Keratinocyte (primary cell): ENCODE data around the gene NKX6-1. TPM values are rescaled to one million over a fixed set of nuclear protein-coding genes. Genes with fewer than 3 reads are reported as not detected.

Experiments used
- DNase-seq: peaks from one replicate; pipeline ENCODE4 v3.0.0-alpha.2; 2011; ENCODE audit warnings: low read depth, missing footprints, low spot score
- FAIRE-seq: peaks from 2 replicates; lab custom pipeline; 2011; peaks lifted over from hg19 to GRCh38; lab: Jason Lieb, UNC
- H2AFZ ChIP-seq: 2 replicates; pipeline ENCODE4 v1.6.0; 2012; ENCODE audit warnings: low read length, control low read depth, inconsistent platforms; ENCODE audit not compliant: control insufficient read depth
- H3K27ac ChIP-seq: 2 replicates; pipeline ENCODE4 v1.5.1; 2011; ENCODE audit warnings: low read length; ENCODE audit not compliant: control insufficient read depth, insufficient read depth
- H3K27me3 ChIP-seq: 3 replicates; pipeline ENCODE4 v1.6.0; 2011; ENCODE audit warnings: low read length; ENCODE audit not compliant: control insufficient read depth, insufficient read depth; ENCODE audit errors: extremely low read depth
- H3K36me3 ChIP-seq, 2 experiments: 2 replicates in 1 of 2; 3 replicates in 1 of 2; pipeline ENCODE4 v1.5.1; 2011; ENCODE audit warnings: low read length in 2 of 2, mild to moderate bottlenecking in 1 of 2; ENCODE audit not compliant: control insufficient read depth in 2 of 2, insufficient read depth in 2 of 2; ENCODE audit errors: extremely low read depth in 1 of 2
- H3K4me1 ChIP-seq: 3 replicates; pipeline ENCODE4 v1.5.1; 2011; ENCODE audit warnings: low read length; ENCODE audit not compliant: control insufficient read depth, insufficient read depth; ENCODE audit errors: extremely low read depth
- H3K4me2 ChIP-seq: 3 replicates; pipeline ENCODE4 v1.6.0; 2011; ENCODE audit warnings: low read depth, low read length; ENCODE audit not compliant: control insufficient read depth, insufficient read depth; ENCODE audit errors: extremely low read depth
- H3K4me3 ChIP-seq, 3 experiments: fragments of 200-600 bp in 1 of 3; sonication (generic) in 1 of 3; 2 replicates in 2 of 3; 3 replicates in 1 of 3; pipeline ENCODE4 v1.5.1; 2011 to 2016; ENCODE audit warnings: low read length in 3 of 3, mild to moderate bottlenecking in 3 of 3, control low read depth in 2 of 3, inconsistent platforms in 1 of 3, low read depth in 1 of 3, mixed read lengths in 1 of 3, mixed run types in 1 of 3, moderate library complexity in 1 of 3; ENCODE audit not compliant: control insufficient read depth in 2 of 3, insufficient read depth in 2 of 3; ENCODE audit errors: extremely low read depth in 1 of 3
- H3K79me2 ChIP-seq: 2 replicates; pipeline ENCODE4 v1.6.0; 2012; ENCODE audit warnings: low read length; ENCODE audit not compliant: control insufficient read depth, insufficient read depth
- H3K9ac ChIP-seq: 3 replicates; pipeline ENCODE4 v1.6.0; 2011; ENCODE audit warnings: low read length; ENCODE audit not compliant: control insufficient read depth, insufficient read depth; ENCODE audit errors: extremely low read depth
- H3K9me1 ChIP-seq: 3 replicates; pipeline ENCODE4 v1.6.0; 2011; ENCODE audit warnings: low read length; ENCODE audit not compliant: control insufficient read depth, insufficient read depth; ENCODE audit errors: extremely low read depth
- H3K9me3 ChIP-seq: 2 replicates; pipeline ENCODE4 v1.5.1; 2012; ENCODE audit warnings: low read depth, low read length; ENCODE audit not compliant: control insufficient read depth
- H4K20me1 ChIP-seq: 3 replicates; pipeline ENCODE4 v1.6.0; 2011; ENCODE audit warnings: low read length; ENCODE audit not compliant: control insufficient read depth, insufficient read depth; ENCODE audit errors: extremely low read depth
- EZH2 ChIP-seq: IDR thresholded peaks from one replicate; pipeline ENCODE4 v1.6.1; 2012; ENCODE audit warnings: inconsistent platforms, mild to moderate bottlenecking, low read length, moderate library complexity
- dilution Hi-C: fragments of 300-500 bp; cut with MboI; formaldehyde crosslinking; loops from one replicate; pipeline ENCODE4 v1.7.0; 2020; ENCODE audit warnings: low sequenced_read_pairs; ENCODE audit not compliant: extremely low pct_ligation_motif_present
- polyA plus RNA-seq, 5 experiments: library from polyadenylated mRNA; depleted of rRNA in 3 of 5; stranded (reverse) in 3 of 5; stranded (forward) in 1 of 5; unstranded in 1 of 5; fragments of >200 nt; gene quantifications; 1 replicate in 1 of 5; 2 replicates in 3 of 5; 3 replicates in 1 of 5; pipeline versions ENCODE4 v1.2.1 to v1.2.3, GENCODE V29; 2011 to 2012; ENCODE audit warnings: missing spikeins in 2 of 5, low read depth in 1 of 5, low replicate concordance in 1 of 5
- TF ChIP-seq, protein P1 (sequence below), 3 experiments: IDR thresholded peaks in 1 of 3; conservative IDR thresholded peaks in 1 of 3; optimal IDR thresholded peaks in 1 of 3; 2 replicates in 2 of 3; 3 replicates in 1 of 3; pipeline versions ENCODE3 to v1.5.1; 2011; ENCODE audit warnings: low read length in 3 of 3, mild to moderate bottlenecking in 3 of 3, moderate library complexity in 2 of 3, control low read depth in 1 of 3, inconsistent platforms in 1 of 3; ENCODE audit not compliant: insufficient read depth in 2 of 3; ENCODE audit errors: extremely low read depth in 1 of 3

NKX6-1 gene
- polyA plus RNA-seq, 1 donor (not counting 4 experiments of a cell fraction or from before 2014, with no cell fraction given) = not detected

DNA sequence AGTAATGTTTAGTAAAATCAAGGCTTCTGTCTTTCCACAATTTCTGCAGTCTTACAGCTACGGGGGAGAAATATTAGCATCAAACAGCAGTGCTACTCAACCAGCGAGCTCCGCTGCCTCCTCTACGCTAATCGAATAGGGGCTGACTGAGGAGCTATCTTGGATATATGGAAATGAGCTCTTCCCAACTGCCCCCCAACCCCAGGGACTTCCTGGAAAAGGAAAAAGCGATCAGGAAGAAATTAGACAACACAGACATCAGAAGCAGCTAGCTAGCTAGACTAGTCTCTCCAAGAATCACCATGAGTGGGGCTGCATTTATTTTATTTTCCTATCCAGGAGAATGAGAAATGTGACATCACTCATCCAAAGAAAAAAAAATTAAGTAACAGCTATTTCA, 7.6 kb downstream of the NKX6-1 start:
- H4K20me1 ChIP-seq = peaks cover 3% of the 10 kb centered on the region
- H3K4me1 ChIP-seq = peaks cover 3% of the 10 kb centered on the region
- no peaks in the 10 kb centered on the region for H3K36me3 ChIP-seq
- H3K4me3 ChIP-seq = no peak overlapping the region
- H2AFZ ChIP-seq = no peak overlapping the region
- DNase-seq (no peak), FAIRE-seq (no peak)
- no peak overlapping the region for H3K27ac ChIP-seq
- H3K9ac ChIP-seq = no peak overlapping the region
- dilution Hi-C loops = no loop called here
- H3K27me3 ChIP-seq = peaks cover 88% of the 10 kb centered on the region
- no peaks in the 10 kb centered on the region for H3K9me1 ChIP-seq
- TF ChIP-seq, protein P1, sequence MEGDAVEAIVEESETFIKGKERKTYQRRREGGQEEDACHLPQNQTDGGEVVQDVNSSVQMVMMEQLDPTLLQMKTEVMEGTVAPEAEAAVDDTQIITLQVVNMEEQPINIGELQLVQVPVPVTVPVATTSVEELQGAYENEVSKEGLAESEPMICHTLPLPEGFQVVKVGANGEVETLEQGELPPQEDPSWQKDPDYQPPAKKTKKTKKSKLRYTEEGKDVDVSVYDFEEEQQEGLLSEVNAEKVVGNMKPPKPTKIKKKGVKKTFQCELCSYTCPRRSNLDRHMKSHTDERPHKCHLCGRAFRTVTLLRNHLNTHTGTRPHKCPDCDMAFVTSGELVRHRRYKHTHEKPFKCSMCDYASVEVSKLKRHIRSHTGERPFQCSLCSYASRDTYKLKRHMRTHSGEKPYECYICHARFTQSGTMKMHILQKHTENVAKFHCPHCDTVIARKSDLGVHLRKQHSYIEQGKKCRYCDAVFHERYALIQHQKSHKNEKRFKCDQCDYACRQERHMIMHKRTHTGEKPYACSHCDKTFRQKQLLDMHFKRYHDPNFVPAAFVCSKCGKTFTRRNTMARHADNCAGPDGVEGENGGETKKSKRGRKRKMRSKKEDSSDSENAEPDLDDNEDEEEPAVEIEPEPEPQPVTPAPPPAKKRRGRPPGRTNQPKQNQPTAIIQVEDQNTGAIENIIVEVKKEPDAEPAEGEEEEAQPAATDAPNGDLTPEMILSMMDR (optimal IDR thresholded peaks at IDR 0.05 in 1 of 3, IDR thresholded peaks at IDR 0.05 in 1 of 3, conservative IDR thresholded peaks at IDR 0.05 in 1 of 3; ENCODE audit: extremely low read depth in 1 of 3, insufficient read depth in 2 of 3, low read length in 3 of 3) = no peak
- peak; percentile 36 for TF ChIP-seq EZH2
- no peaks in the 10 kb centered on the region for H3K79me2 ChIP-seq
- H3K9me3 ChIP-seq = peaks cover 4% of the 10 kb centered on the region
- no peak overlapping the region for H3K4me2 ChIP-seq

DNA sequence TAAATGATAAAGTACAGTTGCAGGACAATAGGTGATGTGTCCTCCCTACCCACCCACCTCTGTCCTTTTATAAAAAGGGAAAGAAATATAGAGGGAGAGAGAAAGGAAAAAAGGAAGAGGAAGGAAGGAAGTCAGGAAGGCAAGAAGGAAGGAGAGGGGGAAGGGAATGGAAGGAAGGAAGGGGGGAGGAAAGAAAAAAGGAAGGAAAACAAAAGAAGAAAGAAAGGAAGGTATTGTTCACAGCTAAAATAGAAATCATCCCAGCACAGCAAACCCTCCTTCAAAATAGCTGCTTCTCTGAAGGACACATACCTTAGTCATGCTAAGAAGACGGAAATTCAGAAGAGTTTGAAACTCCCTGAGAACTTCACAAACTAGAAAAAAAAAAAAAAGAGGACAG, 8.4 kb downstream of the NKX6-1 start:
- Histone ChIP-seq H2AFZ (no peak overlapping the region), H3K4me1 (peaks cover 3% of the 10 kb centered on the region), H3K9me1 (no peaks in the 10 kb centered on the region), H3K27me3 (peaks cover 86% of the 10 kb centered on the region), H3K4me2 (no peak overlapping the region), H4K20me1 (peaks cover 3% of the 10 kb centered on the region), H3K27ac (no peak overlapping the region), H3K9me3 (peaks cover 3% of the 10 kb centered on the region), H3K4me3 (no peak overlapping the region), H3K79me2 (no peaks in the 10 kb centered on the region), H3K9ac (no peak overlapping the region), H3K36me3 (no peaks in the 10 kb centered on the region)
- no peak for TF ChIP-seq EZH2
- TF ChIP-seq, protein P1 (optimal IDR thresholded peaks at IDR 0.05 in 1 of 3, IDR thresholded peaks at IDR 0.05 in 1 of 3, conservative IDR thresholded peaks at IDR 0.05 in 1 of 3; ENCODE audit: extremely low read depth in 1 of 3, insufficient read depth in 2 of 3, low read length in 3 of 3) = no peak
- FAIRE-seq (no peak), DNase-seq (no peak)
- dilution Hi-C loops = no loop called here
